Erythroblast (primary cell): ENCODE results near the gene PAQR3.

Experiments used
- DNase-seq, 2 experiments: peaks; one replicate each; lab custom pipeline; 2025; lab: John Stamatoyannopoulos, UW
- GATA1 ChIP-seq: IDR thresholded peaks from 2 replicates; pipeline ENCODE4 v1.6.1; 2011; ENCODE audit warnings: low read depth, mild to moderate bottlenecking, control low read depth, low read length, moderate library complexity
- POLR2A ChIP-seq: IDR thresholded peaks from 2 replicates; pipeline ENCODE4 v1.6.1; 2011; ENCODE audit warnings: mild to moderate bottlenecking, low read length

Gene PAQR3

GRCh38 chr4:78862314-78862737 lies 76.9 kb downstream of the PAQR3 start:
- no peak for DNase-seq
- TF ChIP-seq GATA1 (no peak), POLR2A (no peak)
